GM20000 (cell line): ENCODE data around the gene CD40.

Source experiments
- DNase-seq: peaks from one replicate; pipeline ENCODE4 v3.0.0; 2012; ENCODE audit warnings: low spot score
- CTCF ChIP-seq: IDR thresholded peaks from 2 replicates; pipeline ENCODE4 v1.5.1; 2012; ENCODE audit warnings: mild to moderate bottlenecking, control low read depth; ENCODE audit errors: extremely low read depth, missing control alignments

CD40 gene

GRCh38 chr20:46100988-46101387 is 17.1 kb upstream of the CD40 start:
- no peak for DNase-seq
- no peak for TF ChIP-seq CTCF

- DNase-seq, result no peak
- no peak for TF ChIP-seq CTCF
Measured at GRCh38 chr20:46101957-46102356, 16.2 kb upstream of the CD40 start.

DNA sequence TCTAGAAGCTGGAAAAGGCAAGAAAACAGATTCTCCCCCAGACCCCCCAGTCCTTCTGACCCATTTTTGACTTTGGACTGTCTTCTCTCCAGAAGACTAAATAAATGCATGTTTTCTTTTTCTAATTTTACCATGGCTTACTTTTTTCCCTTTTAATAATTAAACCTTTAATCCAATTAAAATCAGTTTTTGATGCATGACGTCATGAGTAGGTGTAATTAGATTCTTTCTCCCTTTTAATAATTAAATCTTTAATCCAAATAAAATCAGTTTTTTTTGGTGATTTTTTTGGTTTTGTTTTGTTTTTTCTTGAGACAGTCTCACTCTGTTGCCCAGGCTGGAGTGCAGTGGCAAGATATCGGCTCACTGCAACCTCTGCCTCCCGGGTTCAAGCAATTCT is 15.2 kb upstream of the CD40 start:
- DNase-seq, result no peak
- TF ChIP-seq CTCF, result no peak

DNA sequence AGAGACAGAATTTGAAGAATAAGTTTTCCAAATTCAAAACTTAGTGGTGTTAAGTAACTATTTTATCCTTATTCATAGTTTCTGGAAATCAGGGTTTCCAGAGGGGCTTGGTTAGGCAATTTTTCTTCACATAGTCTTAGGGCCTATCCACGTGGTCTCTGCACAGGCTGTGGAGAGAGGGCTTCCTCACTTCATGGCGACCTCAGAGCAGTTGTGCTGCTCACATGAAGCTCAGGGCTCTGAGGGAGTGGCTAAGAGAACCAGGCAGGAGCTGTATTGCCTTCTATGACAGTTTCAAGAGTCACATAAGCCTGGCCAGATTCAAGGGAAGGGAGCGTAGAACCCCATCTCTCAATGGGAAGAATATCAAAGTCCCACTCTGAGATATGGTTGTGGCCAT is 13.9 kb upstream of the CD40 start:
- no peak for DNase-seq
- TF ChIP-seq CTCF, result no peak

DNA sequence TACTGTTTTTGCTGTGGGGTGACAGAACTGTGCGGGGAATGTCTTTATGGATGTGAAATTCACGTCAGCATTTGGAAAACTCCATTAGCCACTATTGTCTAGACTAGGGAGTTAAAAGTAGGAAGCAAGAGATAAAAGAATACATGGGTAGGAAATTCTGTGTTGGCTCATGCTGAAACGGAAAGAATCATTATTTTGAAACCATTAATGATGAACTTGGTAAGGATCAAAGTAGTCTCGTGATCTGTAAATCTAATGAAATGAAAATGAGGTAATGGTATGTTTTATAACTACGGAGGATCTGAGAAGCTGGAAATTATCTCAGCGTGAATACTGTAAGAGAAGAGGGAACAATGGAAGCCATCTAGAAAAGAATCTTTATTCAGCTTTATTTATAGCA is 11.1 kb upstream of the CD40 start:
- TF ChIP-seq CTCF, result no peak
- no peak for DNase-seq

GRCh38 chr20:46108435-46108841 is 9.7 kb upstream of the CD40 start:
- TF ChIP-seq CTCF, result no peak
- peak; percentile 74 for DNase-seq

DNA sequence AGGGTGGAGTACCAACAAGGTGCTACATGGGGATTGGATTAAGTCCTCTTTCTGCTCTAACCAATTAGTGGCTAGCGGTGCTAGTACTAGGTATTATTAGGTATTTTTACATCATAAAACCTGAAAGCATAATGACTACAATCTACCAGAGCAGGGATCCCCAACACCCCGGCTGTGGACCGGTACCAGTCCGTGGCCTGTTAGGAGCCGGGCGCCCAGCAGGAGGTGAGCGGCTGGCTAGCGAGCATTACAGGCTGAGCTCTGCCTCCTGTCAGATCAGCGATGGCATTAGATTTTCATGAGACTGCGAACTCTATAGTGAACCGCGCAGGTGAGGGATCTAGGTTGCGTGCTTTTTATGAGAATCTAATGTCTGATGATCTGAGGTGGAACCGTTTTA is 9.1 kb upstream of the CD40 start:
- no peak for DNase-seq
- TF ChIP-seq CTCF, result no peak
